ENCODE data around the gene TOP3B.

- TF ChIP-seq CTCF (conservative IDR thresholded peaks at IDR 0.05; ENCODE audit: low read depth, low read length) (no peak), EZH2 (IDR thresholded peaks at IDR 0.05; ENCODE audit: low read length, unreplicated experiment) (no peak)
Measured at GRCh38 chr22:21937041-21937820, 45.4 kb downstream of the TOP3B start.

All from PC-3 (cell line).